Endothelial cell of hepatic sinusoid (primary cell): Measurements from ENCODE around the gene SMAD3.
"Not testable (repeated sequence)": the region's sequence is repeated elsewhere in the genome, so short reads cannot be mapped to it uniquely, and the experiment has no call there.

Experiments used
- in situ Hi-C: cut with HindIII; loops from 2 replicates; pipeline ENCODE4 v1.10.0; 2017; ENCODE audit warnings: low sequenced_read_pairs

Gene SMAD3

DNA sequence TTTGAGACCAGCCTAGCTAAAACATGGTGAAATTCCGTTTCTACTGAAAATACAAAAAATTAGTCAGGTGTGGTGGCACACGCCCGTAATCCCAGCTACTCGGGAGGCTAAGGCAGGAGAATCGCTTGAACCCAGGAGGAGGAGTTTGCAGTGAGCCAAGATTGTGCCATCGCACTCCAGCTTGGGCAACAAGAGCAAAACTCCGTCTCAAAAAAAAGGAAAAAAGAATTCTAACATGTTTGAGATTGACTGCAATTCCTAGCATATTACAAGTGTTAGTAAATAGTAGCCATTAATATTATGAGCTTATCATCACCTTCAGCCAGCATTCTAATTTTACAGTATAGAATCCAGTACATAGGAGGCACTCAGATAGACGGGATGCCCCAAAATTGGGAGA, 57.9 kb downstream of the SMAD3 start:
- in situ Hi-C loops = not testable (repeated sequence)

DNA sequence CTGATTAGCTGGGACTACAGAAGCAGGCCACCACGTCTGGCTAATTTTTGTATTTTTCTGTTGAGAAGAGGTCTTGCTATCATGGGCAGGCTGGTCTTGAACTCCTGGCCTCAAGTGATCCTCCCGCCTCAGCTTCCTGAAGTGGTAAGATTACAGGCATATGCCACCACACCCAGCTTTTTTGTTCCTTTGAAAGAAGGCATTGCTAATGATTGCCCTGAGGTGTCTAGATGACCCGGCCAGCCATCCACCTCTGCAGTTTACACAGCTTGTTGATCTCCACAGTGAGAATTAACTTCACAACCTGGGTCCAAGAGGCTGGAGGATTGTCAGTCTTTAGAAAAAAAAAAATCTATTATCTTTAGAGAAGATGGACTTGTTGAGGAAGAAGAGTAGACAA, 58.7 kb downstream of the SMAD3 start:
- in situ Hi-C loops = no loop called here

DNA sequence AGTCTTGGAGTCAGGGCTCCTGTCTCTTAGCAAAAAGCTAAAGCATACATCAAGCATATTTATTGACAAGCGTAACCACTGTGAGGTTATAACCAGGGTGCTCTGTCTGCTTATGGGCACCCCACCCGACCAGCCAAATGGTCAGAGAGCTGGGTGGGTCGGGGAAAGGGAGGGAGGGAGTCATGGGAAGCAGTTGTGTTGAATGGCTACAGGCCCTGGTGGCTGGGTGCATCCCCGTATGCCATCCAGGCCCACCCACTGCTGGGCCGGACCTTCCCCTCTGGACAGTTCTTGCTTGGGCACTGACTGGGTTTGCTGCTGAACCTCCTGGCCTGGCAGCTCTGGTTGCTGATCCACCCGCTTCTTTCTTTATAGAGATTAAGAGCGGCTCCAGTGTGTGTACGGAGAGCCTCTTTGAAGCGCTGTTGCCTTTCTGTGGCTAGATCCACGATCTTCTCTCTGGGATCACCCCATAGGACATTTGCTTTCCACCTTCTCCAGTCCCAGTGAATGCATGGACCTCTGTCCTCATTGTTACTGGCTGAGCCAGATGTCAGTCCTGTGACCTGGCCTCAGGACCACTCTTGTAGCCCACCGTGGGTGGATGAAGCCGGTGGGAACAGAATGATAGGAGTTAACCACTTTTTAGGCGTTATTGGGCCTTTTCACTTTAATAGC, 59.6 kb downstream of the SMAD3 start:
- in situ Hi-C loops = no loop called here

DNA sequence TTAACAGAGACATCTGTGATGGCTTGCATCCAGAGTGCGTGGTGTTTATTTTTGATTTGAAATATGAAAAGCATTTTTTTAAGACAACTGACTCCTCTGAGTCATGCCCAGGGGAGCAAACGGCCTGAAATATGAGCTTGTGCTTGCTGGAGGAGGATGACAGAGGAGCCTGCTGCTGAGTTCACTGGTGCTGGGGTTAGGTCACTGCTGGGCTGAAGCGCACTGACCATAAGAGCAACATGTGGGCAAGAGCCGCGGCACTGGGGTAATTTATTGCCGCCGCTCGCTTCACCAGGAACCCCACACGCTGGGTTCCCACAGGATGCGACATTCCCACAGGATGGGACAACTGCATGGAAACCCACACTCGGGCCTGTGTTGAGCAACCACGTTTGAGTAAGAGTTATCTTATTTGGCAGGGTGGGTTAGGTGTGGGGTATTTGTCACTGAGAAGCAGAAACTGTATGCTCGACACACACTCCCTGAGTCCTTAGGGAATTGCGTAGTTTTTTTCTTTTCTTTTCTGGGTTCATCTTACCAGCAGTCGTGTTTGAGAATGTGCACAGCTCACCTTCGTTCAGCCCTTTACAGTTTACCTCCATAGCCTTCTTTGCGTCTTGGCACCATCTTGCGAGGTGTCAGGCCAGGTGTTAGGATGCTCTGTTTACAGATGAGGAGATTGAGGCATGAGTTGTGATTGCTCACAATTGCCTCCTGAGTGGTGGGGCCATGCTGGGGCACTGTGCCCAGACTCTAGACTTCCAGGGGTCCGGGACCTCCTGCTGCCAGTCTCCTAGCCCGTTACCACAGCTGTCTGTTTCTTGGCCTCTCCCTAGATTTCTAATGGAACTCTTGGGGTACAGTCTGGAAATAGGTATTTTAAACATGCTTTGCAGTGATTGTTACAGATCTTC, 60.4 kb downstream of the SMAD3 start:
- in situ Hi-C loops = no loop called here

DNA sequence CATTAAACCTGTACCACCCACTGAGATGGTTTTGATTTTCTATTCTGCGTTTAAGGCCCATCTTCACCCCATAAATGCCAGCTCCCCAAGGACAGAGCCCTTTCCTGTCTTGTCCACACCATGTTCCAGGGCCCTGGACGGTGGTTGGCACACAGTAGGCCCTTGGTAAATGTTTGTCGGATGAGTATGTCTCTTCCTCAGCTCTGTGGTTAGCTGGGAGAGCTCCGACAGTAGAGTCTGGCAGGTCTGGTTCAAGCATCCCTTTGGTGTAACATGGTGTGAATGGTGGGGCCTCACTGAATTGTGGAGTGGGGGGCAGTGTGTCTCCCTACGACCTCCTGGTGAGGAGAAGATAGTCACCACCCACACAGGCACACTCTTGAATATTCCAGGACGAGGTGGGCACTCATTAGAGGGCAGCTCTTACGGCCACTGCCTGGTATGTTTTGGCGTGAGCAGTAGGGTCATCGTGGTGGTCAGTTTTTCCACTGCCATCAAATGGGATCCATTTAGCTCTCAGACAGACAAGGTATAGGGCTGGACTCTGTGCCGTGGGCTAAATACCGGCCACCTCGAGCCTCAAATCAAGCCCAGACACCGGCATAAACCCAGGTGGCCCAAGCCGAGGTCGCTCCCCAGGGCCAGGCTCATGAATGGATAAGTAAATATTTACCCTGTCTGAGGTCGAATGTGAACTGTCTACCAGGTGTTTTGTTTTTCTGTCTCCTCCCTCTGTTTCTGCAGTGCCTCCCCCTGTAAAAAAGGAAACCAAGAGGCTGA, 61.3 kb downstream of the SMAD3 start:
- in situ Hi-C loops = no loop called here

DNA sequence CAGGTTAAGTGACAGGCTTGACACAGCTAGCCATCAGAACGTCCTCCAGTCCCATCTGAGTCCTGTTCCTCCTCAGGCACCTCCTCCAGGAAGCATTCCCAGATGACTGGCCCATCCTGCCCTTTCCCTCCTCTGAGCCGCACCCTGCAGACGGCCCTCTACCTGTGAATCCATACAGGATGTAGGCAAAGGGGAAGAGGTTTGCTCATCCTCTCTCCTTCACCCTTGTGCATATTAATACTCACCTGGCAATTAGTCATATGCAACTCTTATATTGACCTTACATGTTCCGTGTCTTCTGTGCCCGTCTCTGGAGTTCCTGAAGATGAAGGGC, 61.9 kb downstream of the SMAD3 start:
- in situ Hi-C loops = no loop called here

DNA sequence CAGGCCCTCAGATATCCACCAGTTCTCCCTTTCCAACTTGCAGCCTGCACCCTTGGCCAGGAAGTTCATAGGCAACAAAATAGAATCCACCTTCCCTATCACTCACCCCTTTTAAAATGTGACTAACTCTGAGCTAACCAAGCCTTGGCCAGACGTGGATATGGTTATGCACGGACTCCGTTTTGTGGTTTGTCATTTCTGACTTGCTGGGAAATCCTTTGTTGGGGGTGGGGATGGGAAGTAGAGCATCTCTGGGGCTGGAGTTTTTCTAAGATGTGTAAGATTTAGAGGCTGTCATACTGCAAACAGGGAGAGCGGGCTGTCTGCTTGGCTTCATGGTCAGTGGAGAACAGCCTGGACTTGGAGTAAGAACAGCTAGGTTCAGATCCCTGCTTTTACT, 62.6 kb downstream of the SMAD3 start:
- in situ Hi-C loops = no loop called here

DNA sequence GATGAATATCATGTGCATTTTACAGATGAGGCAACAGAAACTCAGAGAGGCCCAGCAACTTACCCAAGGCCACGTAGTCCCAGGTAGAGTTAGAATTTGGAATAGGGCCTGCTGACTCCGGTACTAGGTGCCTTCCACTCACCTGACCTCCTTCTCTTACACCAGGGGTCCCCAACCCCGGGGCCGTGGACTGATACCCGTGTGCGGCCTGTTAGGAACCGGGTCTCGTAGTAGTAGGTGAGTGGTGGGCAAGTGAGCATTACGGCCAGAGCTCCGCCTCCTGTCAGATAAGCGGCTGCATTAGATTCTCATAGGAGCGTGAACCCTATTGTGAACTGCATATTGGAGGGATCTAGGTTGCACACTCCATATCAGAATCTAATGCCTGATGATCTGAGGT, 64.8 kb downstream of the SMAD3 start:
- in situ Hi-C loops = no loop called here

DNA sequence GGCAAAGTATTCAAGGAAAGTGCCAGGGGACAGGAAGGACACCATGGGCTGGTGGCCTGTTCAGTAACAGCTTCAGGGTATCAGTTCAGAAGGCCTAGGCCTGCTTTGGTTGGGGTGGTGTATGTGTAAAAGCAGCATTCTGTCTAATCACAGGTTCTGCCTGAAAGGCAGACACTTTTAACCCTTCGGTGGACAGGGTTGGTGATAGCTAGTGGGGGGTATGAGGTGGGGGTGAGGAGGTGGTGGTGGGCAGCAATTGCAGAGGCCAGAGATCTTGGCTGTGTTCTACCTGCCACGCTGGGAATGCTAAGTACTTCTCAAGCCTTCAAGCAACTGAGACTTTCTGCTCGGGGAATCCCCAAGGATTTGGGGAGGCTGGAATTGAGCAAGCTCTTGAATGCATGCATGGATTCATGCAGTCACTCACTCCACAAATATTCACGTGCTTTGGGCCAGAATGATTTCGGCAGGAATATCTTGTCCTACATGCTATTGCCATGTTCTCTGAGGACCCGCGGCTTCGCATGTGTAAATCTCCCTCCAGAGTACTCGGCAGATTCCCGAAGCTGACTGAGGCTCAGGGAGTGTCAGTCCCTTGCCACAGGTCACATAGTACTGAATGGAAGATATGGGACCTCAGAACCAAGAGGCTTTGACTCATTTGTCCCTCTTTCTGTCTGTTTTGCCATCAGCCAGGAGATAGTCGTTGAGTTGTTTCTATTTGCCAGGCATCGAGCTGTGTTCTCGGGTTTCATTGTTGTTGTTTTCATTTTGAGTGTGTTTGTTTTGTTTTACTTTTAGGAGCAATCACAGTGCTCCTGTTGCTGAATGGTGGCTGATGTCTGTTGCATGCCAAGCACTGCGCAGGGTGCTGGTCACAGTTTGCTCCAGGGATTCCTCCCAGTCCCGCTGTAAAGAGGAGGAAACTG, 65.5 kb downstream of the SMAD3 start:
- in situ Hi-C loops = no loop called here

DNA sequence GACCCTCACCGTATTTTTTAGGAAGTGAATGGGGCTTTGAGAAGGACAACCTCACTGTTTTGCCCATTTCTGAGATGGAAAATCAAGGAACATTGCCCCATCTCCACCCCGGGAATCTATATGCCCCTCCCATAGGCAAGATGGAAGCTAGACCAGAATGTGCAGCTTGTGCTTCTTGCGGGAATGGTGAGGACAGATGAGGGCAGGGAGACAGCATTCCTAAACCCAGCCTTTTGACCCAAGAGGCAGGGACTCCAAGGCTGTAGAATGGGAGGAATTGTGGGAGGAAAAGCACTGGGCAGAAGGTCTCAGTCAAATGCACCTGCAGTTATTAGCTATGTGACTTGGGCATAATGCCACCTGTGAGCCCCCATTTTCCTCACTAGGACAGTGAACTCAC, 66.9 kb downstream of the SMAD3 start:
- in situ Hi-C loops = no loop called here

DNA sequence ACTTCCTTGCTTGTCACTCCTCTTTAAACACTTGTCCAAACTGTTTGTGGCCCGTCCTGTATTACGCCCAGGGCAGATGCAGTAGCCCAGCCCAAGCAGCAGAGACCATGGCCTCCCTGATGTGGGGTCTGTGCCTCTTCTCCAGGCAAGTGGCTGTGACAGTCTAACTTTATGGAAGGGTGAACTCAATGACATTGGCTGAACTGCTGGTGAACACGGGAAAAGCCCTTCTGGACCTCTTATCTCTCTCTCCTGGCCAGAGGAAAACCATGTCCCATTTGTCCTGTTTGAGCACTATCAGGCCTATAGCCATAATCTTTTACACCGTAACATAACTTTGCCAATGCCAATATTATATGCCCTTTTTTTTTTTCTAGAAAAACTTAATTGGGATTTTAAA, 67.6 kb downstream of the SMAD3 start:
- in situ Hi-C loops = no loop called here

DNA sequence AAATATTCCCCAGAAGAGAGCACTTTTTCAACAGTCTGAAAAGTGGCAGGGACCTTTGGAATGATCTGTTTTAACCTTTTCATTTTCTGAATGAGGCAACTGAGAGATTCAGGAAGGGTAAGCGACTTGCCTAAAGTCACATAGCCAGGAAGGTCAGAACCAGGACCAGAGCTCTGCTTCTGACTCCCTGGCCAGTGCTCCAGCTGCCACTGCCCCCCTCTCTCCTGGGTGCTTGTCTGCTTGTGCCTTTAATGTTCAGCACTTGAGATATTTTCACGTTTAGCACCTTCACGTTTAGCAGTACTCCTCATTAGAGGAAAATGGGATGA, 68.3 kb downstream of the SMAD3 start:
- in situ Hi-C loops = no loop called here

DNA sequence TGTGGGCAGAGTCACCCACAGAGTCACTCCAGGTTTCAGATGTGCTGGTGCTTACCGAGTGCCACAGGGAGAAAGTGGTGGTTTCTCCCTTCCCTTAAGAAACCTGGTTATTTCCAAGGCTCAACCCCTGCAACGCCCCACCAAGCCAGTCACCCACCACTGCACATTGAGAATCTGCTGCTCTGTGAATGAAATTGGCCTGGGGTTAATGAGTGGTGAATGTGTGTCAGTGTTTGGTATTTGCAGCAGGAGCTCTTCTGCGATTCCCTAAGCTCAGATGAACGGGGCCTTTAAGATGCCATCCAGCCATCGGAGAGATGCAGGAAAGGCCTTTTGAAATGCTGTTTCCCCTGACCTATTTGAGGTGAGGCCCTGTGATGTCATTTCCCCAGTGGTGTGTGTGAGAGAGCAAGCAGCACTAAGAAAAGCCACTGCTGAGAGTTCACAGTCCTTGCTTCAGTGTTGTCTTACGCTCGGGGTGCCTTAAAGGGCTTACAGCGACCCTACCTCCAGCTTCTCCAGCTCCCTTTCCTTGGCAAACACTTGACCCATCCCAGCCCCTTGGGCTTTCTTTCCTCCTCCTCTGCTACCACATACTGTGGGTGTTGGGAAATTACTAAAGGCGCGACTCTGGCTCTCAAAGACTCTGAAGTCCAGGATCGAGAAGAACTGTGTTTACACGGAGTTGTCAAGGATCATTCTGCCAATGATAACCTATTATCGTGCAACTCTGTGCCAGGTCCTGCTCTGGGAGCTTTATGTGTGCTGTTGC, 68.9 kb downstream of the SMAD3 start:
- in situ Hi-C loops = no loop called here

DNA sequence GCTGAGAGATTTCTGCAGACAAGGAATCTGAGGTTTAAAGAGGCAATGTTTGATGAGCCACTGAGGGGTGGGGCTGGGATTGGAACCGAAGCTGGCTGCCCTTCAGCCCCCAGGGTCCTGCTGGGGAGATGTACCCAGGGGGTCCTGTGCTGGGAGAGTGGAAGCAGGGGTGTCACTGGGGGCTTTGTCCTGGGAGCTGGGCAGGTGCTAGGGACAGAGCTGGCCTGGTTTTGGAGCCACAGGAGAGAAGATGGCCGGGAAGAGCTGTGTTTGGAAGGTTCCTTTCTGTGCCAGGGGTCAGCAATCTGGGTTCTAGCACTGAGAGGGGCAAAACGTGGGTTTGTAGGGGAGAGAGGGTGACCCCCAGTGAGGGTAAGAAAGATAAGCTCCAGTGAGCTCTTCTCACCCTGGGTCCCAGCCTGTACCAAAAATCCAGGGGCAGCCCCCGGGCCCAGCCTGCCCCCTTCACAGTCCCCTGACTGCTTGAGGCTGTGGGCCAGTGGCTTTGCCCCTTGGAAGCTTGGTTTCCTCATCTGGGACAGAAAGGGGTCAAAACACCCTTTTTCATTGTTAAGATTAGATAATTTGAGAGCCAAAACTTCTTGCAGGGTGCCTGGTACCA, 69.6 kb downstream of the SMAD3 start:
- in situ Hi-C loops = no loop called here

DNA sequence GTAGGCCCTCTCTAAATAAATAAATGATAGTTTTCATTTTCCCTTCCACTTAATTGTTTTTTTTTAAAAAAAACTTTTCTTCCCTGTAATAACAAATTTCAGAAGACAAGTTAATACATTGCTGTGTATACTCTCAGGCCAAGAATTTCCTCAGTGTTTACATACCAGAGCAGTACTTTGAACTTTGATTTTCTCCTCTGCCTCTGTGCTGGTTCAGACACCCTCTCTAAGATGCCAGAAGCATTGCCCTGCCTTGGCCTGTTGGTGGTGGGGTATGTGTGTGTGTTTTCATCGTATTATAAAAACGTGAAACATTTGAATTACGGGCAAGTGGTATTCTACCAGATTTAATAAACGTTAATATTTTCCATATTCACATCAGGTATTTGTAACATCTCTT, 70.1 kb downstream of the SMAD3 start:
- in situ Hi-C loops = no loop called here

DNA sequence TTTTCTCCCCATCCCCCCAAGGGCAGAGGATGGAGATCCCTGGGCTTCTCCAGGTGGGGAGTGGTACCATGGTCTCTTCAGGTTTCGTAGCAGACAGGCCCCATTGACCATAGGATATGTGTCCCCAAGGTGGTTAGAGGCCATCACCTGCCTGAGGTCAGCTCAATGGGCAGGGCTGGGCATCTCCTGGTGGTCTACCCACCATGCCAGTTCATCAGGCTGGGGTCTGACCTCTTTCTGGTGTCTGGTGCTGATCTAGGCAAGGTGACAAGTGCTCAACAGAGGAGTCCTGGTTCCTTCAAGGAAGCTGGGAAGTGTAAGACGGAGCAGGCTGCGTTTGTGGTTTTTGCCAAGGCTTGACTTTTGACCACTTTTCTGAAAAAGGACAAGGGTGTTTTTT, 71.4 kb downstream of the SMAD3 start:
- in situ Hi-C loops = no loop called here

DNA sequence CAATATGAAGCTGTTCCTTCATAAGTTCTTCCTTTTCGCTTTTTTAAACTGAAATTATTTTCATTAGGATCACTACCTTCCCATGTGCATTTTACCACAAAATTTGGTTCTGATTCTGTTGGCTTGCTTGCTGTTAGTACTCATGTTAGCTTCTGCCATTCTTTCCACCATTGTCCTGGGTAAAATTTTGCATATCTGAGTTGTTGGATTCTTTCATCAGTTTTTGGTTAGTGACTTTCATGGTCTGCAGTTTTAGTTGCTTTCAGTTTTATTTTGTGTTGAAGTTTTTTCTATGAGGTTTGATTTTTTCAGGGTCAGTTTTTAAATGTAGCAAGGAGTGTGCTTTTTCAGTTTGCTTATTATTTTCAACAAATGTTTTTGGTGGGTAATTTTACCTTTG, 71.9 kb downstream of the SMAD3 start:
- in situ Hi-C loops = no loop called here

DNA sequence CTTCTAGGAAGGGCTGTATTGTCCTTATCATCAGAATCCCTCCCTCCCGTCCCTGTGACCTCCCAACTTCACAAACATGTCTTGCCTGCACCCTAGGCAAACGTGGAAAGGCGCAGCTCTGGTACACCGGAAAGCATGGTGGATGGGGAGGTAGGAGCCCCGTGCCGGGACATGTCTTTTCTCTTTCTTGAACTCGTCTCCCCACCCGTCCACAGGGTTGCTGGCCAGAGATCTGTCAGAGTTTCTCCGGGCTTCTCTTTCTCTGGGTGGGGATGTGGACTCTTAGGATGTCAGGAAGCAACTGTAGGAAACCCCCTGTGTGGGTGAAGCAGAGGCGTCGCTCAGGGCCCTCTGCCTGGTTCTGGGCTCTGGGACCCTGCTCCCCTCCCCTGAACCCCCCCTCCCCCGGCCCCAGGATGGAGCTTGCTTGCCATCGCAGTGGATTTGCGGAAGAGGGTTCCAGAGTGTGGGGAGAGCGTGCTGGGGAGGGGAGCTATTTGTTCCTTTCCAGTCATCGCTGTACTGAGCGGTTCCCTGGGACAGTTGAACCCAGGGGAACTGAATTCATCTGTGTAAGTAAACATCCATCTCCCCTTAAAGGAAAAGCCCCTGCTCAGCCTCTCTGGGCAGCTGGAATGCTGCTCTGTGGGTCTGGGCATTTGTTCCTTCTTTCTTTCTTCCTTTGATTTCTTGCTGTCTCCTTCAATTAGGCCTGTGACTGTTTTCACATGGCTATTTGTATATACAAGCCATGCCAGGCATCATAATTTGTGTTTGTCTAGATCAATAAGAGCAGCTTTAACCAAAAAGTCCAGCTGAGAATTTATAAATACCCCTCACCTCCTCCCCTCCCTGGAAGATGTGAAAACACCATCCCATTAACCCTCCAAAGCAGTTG, 72.8 kb downstream of the SMAD3 start:
- in situ Hi-C loops = no loop called here
